NCI-H2171 treated with DMSO at 0.1 percent for 48 hours (cell line): ENCODE data around the gene ALPP.
"Not testable (repeated sequence)": the region's sequence is repeated elsewhere in the genome, so short reads cannot be mapped to it uniquely, and the experiment has no call there.

Experiments used
- DNase-seq: peaks from one replicate; lab custom pipeline; 2025; lab: John Stamatoyannopoulos, UW

ALPP gene

DNA sequence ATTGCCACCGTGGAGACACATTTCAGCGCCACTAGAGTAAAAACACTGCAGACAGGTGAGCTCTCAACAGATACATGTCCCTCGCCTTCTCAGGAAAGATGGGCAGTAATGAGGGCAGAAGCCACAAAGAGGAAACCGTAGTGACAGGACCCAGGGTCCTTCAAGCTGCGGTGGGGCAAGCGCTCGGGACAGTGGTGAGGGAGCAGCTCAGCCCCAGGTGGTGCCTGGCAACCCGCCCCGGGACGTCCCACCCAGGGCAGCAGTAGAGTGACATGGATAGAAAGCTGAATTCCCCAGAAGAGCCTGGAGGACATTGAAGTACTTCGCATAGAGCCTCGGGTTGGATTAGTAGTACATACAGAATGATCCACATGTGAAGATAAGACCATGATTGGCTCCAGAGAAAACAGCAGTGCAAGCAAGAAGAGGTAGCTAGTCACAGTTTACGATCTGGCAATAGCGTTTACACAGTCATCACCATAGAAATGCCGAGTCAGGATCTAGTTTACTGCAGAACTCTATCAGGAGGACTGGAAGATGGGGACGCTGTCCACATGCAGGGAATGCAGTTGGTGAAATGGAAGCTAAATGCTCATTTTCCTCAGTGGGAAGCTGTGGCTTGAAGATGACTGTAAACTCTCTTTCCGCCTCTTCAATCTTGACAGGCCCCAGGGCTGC is 37.4 kb upstream of the ALPP start:
- no peak for DNase-seq

DNA sequence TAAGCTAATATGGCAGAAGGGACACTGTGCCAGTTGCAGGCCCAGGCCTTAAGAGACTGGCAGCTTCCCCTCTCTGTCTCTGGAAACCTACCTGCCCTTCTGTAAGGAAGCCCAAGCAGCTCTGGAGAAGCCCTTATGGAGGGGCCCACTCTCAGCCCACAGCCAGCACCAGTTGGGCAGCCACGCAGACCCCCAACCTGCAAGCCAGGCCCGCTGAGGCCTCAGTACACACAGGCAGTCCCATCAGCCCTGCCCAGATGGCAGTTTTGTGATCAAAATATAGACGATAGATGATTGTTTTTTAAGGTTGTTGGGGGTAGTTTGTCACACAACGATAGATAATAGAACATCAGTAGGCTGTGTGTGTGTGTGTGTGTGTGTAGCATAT is 36.8 kb upstream of the ALPP start:
- DNase-seq, result no peak

DNA sequence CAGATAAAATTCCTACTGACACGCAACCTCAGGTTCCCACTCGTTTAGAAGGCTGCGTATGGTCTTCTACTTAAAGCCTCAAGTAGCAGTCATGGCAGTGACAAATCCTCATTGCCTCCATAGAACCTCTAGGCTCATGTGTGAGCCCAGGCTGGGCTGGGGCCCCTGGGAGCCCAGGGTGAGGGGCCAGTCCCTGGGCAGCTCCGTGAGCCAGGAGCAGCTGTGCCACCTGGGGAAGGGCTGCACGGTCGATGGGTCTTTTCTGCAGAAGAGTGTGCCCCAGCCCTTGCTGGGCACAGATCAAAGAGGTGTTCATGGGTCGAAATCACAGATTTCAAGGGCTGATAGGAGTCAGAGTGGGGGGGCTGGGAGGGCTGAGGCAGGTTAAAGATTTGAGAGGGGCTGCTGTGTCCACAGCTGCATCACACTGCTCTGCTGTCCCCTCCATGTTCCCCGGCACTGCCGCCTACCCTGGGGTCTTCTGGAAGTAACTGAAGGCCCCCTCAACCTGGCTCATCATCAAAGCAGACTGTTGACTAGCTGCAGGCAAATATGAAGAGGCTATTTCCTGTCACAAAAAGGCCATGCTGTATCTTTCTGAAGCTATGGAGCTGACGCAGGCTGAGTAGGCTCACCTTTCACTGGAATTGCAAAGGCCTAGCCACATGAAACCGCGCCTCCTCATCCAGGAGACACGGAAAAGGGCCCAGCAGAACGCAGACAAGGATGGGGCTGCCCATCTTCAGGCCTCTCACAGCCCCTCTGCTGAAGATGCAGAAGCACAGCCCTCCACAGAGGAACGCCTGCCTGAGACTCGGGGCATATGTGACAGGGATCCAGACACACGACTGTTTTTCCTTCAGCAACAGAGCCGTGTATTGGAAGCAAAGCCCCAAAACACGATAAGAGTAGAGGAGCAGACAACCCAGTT is 35.7 kb upstream of the ALPP start:
- DNase-seq, result no peak

DNA sequence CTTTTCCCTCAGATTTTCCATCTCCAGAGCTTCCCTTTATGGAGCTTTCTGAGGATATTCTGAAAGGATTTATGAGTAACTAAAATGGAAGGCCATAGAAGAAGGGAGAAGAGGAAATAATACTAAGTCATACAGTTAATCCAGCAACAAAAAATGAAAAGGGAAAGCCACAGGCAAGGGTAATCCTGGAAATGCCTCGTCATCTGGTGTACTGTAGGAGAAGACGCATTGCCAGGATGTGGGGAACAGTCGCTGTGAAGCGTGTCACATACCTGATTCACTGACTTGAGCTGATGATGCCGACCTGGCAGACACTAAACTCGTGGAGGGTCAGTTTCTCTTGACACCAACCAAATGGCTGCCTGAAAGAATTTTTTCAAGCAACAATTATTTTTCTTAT is 34.7 kb upstream of the ALPP start:
- no peak for DNase-seq

DNA sequence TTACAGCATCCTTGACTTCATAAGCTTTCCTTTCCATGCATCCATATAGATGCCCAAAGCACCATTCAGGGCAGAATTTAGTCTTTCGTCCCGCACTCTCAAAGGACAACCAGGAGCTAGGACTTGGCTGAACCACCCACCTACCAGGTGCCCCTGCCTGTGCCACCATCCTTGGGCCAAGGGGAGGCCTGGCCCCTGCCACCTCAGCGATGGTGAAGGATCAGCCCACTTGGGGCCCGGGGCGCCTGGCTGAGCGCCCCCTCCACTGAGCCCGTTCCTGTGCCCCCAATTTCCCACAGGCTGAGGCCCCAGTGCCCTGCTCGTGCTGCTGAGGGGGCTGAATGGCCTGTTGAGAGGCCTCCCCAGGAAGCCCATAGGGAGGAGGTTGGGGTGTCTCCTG is 33.3 kb upstream of the ALPP start:
- DNase-seq, result no peak

DNA sequence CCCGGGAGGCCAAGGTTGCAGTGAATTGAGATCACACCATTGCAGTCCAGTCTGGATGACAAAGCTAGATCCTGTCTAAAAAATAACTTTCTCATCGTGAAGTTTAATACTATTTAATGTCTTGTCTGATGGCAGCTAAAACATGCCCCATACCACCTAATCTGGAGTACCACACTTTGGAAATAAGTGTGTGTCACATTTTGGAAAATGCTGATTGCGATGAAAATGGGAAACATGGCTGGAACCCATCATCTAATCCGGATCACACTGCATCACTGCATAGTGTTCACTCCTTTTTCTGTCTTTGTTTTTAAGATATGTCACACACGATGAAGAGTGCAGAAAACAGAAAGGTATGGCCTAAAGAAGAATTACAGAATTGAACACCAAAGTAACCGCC is 31.2 kb upstream of the ALPP start:
- no peak for DNase-seq

DNA sequence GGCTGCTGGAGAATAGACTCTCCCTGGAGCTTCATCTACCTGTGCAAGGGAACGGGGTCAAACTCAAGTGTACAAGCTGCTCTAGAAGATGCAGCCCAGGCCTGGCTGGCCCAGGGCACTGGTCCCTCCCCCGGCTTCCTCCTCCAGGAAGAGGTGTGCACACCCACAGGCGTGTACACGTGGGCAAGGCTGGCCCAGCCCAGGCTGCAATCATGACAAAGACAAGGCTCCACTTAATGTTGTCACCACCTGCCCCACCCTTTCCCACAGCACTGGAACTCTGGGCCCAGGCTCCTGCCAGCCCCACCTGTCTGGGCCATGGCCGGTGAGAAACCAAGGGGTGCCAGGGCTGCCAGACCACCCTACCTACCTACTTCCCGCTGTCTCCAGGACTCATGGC is 29.6 kb upstream of the ALPP start:
- DNase-seq, result no peak

GRCh38 chr2:232349546-232349945 is 29.0 kb upstream of the ALPP start:
- no peak for DNase-seq

DNA sequence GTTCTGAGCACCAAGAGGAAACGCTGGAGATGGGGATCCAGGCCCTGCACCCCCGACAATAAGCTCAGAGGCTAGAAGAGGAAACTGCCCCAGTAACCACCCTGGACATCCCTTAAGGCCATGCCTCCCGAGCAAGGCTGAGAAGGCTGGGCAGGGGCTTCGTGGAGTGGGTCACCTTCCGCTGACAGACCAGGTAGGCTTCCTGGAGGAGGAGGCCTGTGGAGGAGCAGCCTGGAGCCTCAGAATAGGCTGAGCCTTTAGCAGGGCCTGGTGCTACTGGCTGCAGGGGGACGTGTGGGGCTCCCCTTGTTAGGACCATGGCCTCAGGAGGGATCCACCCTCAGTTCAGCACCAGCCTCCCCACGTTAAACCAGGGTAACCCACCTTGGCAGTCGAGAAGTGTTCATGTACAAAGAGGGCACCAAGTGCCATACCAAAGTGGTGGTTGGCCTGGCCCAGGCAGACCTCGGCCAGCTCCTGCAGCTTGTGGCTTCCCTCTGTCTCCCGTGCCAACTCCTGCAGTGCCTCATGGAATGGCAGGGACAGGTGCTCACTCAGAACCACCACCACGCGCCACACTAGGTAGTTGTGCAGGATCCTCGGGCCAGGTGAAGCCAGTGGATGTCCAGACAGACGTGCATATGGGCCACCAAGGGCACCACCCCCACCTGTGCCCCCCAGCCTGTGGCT is 28.5 kb upstream of the ALPP start:
- DNase-seq, result no peak

- DNase-seq, result no peak
Measured at GRCh38 chr2:232350804-232351685, 27.5 kb upstream of the ALPP start.

- no peak for DNase-seq
Measured at GRCh38 chr2:232351686-232352510, 26.7 kb upstream of the ALPP start.

- DNase-seq, result no peak
Measured at GRCh38 chr2:232352511-232353091, 25.9 kb upstream of the ALPP start.

DNA sequence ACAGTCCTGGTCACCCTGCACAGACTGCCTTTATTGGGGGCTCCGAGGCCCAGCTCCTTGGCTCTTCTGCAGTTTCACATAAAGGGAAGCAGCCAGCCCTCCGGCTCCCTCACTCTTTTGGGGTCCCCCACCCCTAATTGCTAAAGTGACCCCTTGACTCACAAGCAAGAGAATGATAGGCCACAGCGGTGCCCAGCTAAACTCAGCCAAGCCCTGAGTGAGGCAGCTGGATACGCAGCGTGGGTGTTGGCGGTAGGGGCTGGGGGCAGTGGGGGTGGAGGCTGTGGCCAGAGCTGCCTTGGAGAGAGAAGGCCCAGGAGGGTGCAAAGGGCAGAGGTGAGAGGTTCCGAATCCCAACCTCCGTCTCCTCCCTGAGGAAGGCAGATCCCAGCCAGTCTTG is 25.5 kb upstream of the ALPP start:
- no peak for DNase-seq

- DNase-seq, result no peak
Measured at GRCh38 chr2:232353660-232354059, 24.9 kb upstream of the ALPP start.

- DNase-seq, result no peak
Measured at GRCh38 chr2:232354069-232354468, 24.5 kb upstream of the ALPP start.

DNA sequence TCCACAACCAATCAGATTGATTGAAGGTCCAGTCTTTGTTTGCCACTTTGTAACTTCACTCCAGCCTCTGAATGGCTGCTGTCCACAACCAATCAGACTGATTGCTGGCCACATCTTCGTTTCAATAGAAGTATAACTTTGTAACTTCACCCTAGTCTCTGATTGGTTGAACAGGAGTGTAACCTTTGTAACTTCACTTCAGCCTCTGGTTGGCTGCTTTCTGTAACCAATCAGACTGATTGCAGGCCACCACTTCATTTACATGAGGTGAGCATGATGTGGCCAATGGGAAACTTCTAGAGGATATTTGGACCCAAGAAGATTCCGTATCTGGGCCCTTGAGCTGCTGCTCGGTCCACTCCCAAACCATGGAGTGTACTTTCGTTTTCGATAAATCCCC is 16.9 kb upstream of the ALPP start:
- DNase-seq, result no peak

DNA sequence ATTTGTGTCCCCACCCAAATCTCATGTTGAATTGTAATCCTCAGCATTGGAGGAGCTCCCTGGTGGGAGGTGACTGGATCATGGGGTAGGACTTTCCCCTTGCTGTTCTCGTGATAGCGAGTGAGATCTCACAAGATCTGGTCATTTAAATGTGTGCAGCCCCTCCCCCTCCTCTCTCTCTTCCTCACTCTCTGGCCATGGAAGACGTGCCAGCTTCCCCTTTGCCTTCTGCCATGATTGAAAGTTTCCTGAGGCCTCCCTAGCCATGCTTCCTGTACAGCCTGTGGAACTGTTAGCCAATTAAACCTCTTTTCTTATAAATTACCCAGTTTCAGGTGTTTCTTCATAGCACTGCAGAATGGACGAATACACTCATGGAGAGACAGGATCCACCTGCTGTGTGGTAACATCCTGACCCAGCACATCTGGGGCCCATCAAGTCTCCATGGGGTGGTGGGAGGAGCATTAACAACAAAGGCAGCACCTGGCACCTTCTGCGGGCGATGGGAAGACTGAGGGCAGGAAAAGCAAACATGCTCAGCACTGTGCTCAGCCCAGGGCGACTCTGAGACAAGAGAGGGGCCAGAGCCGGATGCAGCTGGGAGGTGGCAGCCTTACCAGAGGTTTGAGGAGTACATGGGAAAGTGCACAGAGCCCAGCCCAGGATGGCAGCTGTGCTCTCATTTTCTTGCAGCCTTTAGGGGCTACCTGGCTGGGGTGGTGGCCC is 16.2 kb upstream of the ALPP start:
- DNase-seq, result no peak

DNA sequence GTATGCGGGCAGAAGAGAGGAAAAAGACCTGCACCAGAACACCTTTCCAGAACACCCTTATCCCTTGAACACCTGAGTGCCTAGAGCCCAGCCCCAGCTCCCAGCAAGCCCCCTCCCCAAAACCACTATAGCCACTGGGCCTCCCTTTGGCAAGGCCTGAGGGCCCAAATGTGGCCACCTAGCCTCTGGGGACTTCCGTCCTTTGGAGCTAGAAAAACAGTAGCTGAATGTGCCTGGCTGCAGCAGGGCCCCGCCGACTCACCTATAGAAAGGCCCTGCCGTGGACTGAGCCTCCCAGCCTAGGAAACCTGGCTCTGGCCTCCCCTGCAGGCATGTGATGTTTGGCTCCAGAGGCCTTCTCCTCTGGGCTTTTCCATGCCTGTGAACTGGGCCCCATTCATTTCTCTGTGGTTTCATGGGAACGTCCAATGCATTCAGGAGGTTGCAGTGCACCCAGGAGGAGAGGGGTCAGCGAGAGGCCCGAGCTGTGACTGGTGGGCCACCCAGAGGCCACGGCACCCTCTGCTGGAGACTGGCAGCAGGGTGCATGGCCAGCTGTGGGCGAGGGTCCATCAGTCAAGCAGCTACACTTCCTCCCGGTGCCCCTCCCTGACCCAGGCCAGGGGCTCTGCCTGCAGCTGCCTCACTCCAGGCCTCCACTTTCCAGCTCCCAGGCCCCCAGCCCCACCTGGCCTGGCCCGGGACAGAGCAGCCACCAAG is 15.3 kb upstream of the ALPP start:
- not testable (repeated sequence) for DNase-seq
